Smooth muscle cell (in vitro differentiated cells): Measurements from ENCODE around the gene CXXC5. TPM values are rescaled to one million over a fixed set of nuclear protein-coding genes. Genes with fewer than 3 reads are reported as not detected.
"Not testable (repeated sequence)": the region's sequence is repeated elsewhere in the genome, so short reads cannot be mapped to it uniquely, and the experiment has no call there.

Experiments
- DNase-seq: peaks from one replicate; lab custom pipeline; 2025; ENCODE audit not compliant: unreplicated experiment; lab: John Stamatoyannopoulos, UW
- H2AFZ ChIP-seq: fragments of 200-600 bp; sonication (generic); 2 replicates; pipeline ENCODE4 v1.6.0; 2016; ENCODE audit warnings: antibody characterized with exemption, low read depth, mild to moderate bottlenecking
- H3F3A ChIP-seq: fragments of 200-600 bp; sonication (generic); 2 replicates; pipeline ENCODE4 v1.6.0; 2017; ENCODE audit warnings: antibody characterized with exemption, low read depth
- H3K27ac ChIP-seq: fragments of 200-600 bp; sonication (generic); 2 replicates; pipeline ENCODE4 v1.5.1; 2016; ENCODE audit warnings: low read depth, mild to moderate bottlenecking
- H3K27me3 ChIP-seq: fragments of 200-600 bp; sonication (generic); 2 replicates; pipeline ENCODE4 v1.6.1; 2016; ENCODE audit warnings: low read depth, mild to moderate bottlenecking
- H3K36me3 ChIP-seq: fragments of 200-600 bp; sonication (generic); 2 replicates; pipeline ENCODE4 v1.5.1; 2016; ENCODE audit warnings: low read depth
- H3K4me1 ChIP-seq: fragments of 200-600 bp; sonication (generic); 2 replicates; pipeline ENCODE4 v1.5.1; 2016; ENCODE audit warnings: low read depth
- H3K4me2 ChIP-seq: fragments of 200-600 bp; sonication (generic); 2 replicates; pipeline ENCODE4 v1.6.0; 2016; ENCODE audit warnings: mild to moderate bottlenecking
- H3K4me3 ChIP-seq: fragments of 200-600 bp; sonication (generic); 2 replicates; pipeline ENCODE4 v1.5.1; 2016; ENCODE audit warnings: mild to moderate bottlenecking
- H3K79me2 ChIP-seq: fragments of 200-600 bp; sonication (generic); 2 replicates; pipeline ENCODE4 v1.6.0; 2016; ENCODE audit warnings: low read depth, mild to moderate bottlenecking
- H3K9ac ChIP-seq: fragments of 200-600 bp; sonication (generic); 2 replicates; pipeline ENCODE4 v1.6.0; 2016; ENCODE audit warnings: low read depth
- H3K9me3 ChIP-seq: fragments of 200-600 bp; sonication (generic); replicated peaks from 2 replicates; pipeline ENCODE4 v1.5.1; 2016; ENCODE audit warnings: low read depth
- H4K20me1 ChIP-seq: fragments of 200-600 bp; sonication (generic); 2 replicates; pipeline ENCODE4 v1.6.0; 2016; ENCODE audit warnings: low read depth
- WGBS: methylation state at CpG from one replicate; pipeline ENCODE4 v1.1.7; 2016; ENCODE audit warnings: low lambda C conversion rate; 5-methylcytosine and 5-hydroxymethylcytosine counted together
- polyA plus RNA-seq: library from polyadenylated mRNA; unstranded; fragments of >200 nt; fragmentation: Nextera tagmentation; extraction: Ambion mirVana; gene quantifications from 2 replicates; pipeline ENCODE4 v1.2.1, GENCODE V29; 2016
- total RNA-seq: library from RNA; depleted of rRNA; stranded (reverse); fragments of >200 nt; gene quantifications from 2 replicates; pipeline ENCODE4 v1.2.3, GENCODE V29; 2014
- TF ChIP-seq, protein P1 (sequence below): fragments of 200-600 bp; sonication (generic); IDR thresholded peaks from 2 replicates; pipeline ENCODE4 v1.5.1; 2017; ENCODE audit warnings: borderline replicate concordance, mild to moderate bottlenecking, antibody characterized with exemption; ENCODE audit not compliant: insufficient read depth, poor library complexity, severe bottlenecking

CXXC5 gene
- total RNA-seq: 85.5 and 103 TPM in 2 replicates
- 139 and 175 TPM in 2 replicates for polyA plus RNA-seq

DNA sequence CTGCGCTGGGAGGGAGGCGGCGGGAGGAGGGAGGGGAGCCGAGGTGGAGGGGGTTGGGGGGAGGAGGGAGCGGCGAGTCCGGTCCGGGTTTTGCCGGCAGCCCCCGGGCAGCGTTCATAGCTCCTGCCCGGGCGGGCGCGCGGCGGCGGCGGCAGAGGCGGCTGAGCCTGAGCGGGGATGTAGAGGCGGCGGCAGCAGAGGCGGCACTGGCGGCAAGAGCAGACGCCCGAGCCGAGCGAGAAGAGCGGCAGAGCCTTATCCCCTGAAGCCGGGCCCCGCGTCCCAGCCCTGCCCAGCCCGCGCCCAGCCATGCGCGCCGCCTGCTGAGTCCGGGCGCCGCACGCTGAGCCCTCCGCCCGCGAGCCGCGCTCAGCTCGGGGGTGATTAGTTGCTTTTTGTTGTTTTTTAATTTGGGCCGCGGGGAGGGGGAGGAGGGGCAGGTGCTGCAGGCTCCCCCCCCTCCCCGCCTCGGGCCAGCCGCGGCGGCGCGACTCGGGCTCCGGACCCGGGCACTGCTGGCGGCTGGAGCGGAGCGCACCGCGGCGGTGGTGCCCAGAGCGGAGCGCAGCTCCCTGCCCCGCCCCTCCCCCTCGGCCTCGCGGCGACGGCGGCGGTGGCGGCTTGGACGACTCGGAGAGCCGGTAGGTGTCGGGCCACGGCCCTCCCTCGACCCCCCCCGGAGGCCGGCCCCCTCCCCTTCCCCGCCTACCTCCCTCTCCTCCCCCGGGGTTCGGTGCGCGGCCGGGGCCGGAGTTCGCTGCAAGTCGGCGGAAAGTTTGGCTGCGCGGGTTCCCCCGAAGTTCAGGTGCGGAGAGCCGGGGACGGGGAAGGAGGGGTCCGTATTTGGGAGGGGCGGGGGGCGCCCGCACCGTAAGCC, at the start of gene CXXC5:
Gene CXXC5, plus strand, starts transcription at position 145 of the 877 bp plus-strand sequence. CDS start 32,175 bp downstream, outside the sequence.
- H3K27me3 ChIP-seq: no peaks in the 10 kb centered on the region
- peak within 1 kb of the TSS; percentile 97 for H3K4me2 ChIP-seq
- H3F3A ChIP-seq: peaks cover 19% of the 10 kb centered on the region
- H3K27ac ChIP-seq: peak within 1 kb of the TSS; percentile 99
- H3K9ac ChIP-seq: peak within 1 kb of the TSS; percentile 88
- TF ChIP-seq, protein P1, sequence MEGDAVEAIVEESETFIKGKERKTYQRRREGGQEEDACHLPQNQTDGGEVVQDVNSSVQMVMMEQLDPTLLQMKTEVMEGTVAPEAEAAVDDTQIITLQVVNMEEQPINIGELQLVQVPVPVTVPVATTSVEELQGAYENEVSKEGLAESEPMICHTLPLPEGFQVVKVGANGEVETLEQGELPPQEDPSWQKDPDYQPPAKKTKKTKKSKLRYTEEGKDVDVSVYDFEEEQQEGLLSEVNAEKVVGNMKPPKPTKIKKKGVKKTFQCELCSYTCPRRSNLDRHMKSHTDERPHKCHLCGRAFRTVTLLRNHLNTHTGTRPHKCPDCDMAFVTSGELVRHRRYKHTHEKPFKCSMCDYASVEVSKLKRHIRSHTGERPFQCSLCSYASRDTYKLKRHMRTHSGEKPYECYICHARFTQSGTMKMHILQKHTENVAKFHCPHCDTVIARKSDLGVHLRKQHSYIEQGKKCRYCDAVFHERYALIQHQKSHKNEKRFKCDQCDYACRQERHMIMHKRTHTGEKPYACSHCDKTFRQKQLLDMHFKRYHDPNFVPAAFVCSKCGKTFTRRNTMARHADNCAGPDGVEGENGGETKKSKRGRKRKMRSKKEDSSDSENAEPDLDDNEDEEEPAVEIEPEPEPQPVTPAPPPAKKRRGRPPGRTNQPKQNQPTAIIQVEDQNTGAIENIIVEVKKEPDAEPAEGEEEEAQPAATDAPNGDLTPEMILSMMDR: no peak
- H2AFZ ChIP-seq: no peak within 1 kb of the TSS
- H3K9me3 ChIP-seq: no peaks in the 10 kb centered on the region
- peaks cover 45% of the 10 kb centered on the region for H4K20me1 ChIP-seq
- DNase-seq: peak; percentile 62
- H3K36me3 ChIP-seq: no peaks in the 10 kb centered on the region
- H3K4me3 ChIP-seq: peak within 1 kb of the TSS; percentile 95
- under 1% methylated on average over 18 of the region's 106 CpGs for WGBS
- peaks cover 50% of the 10 kb centered on the region for H3K79me2 ChIP-seq
- H3K4me1 ChIP-seq: peaks cover 35% of the 10 kb centered on the region

DNA sequence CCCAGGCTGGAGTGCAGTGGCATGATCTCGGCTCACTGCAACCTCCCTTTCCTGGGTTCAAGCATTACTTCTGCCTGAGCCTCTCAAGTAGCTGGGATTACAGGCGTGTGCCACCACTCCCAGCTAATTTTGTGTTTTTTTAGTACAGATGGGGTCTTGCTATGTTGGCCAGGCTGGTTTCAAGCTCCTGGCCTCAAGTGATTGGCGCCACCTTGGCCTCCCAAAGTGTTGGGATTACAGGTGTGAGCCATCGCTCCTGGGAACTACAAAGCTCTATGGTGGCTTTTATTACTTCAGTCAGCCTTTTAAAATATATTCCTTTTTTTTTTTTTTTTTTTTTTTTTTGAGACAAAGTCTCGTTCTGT, 49.6 kb upstream of the CXXC5 start:
- not testable (repeated sequence) for H2AFZ ChIP-seq, H3K27me3 ChIP-seq, H3F3A ChIP-seq, H3K4me3 ChIP-seq, H3K4me2 ChIP-seq, H3K27ac ChIP-seq, H3K9ac ChIP-seq, H3K4me1 ChIP-seq, H3K9me3 ChIP-seq, DNase-seq
- H4K20me1 ChIP-seq: peaks cover 96% of the 10 kb centered on the region
- H3K79me2 ChIP-seq: peaks cover 92% of the 10 kb centered on the region
- H3K36me3 ChIP-seq: peaks cover 12% of the 10 kb centered on the region
- WGBS: 96% methylated on average over 5 of the region's 5 CpGs

DNA sequence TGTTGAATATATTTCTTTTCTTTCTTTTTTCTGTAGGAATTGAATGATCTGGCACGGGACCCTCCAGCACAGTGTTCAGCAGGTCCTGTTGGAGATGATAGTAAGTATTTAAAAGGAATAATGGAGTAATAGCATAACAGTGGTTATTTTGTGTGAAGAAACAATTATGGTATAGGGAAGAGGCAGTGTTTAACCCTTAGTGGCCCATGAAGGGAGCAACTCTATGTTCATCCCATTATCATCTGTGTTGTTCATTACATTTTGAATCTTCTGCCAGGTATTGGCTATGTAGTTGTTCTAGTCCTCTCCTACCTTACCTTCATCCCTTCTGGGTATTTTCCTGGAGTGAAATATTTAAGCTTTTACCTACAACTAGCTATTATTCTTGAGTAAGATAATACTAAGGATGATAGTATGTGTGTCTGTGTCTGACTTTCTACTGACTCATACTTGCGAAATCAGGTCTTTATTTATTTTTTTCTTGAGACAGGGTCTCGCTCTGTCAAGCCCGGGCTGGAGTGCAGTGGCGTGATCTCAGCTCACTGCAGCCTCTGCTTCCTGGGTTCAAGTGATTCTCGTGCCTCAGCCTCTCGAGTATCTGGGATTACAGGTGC, 47.7 kb upstream of the CXXC5 start:
- Histone ChIP-seq H3F3A (no peaks in the 10 kb centered on the region), H3K4me2 (peak overlapping the region; percentile 35), H3K79me2 (peaks cover 89% of the 10 kb centered on the region), H2AFZ (no peak overlapping the region), H3K4me3 (no peak overlapping the region), H3K36me3 (peaks cover 15% of the 10 kb centered on the region), H3K27me3 (no peaks in the 10 kb centered on the region), H3K9ac (no peak overlapping the region), H3K9me3 (no peaks in the 10 kb centered on the region), H4K20me1 (peaks cover 94% of the 10 kb centered on the region), H3K27ac (peak overlapping the region; percentile 81), H3K4me1 (peaks cover 4% of the 10 kb centered on the region)
- TF ChIP-seq, protein P1: no peak
- 64% methylated on average over 7 of the region's 7 CpGs for WGBS
- no peak for DNase-seq

DNA sequence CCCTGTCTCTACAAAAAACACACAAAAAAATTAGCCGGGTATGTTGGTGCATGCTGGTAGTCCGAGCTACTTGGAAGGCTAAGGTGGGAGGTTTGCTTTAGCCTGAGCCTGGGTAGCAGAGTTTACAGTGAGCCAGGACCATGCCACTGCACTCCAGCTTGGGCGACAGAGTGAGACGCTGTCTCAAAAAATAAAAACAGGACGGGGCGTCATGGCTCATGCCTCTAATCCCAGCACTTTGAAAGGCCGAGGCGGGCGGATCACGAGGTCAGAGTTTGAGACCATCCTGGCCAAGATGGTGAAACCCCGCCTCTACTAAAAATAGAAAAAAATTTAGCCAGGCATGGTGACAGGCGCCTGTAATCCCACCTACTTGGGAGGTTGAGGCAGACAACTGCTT, 46.7 kb upstream of the CXXC5 start:
- Histone ChIP-seq H3F3A (no peaks in the 10 kb centered on the region), H3K27me3 (no peaks in the 10 kb centered on the region), H3K4me1 (peaks cover 4% of the 10 kb centered on the region), H3K79me2 (peaks cover 88% of the 10 kb centered on the region), H3K9ac (no peak overlapping the region), H3K27ac (peak overlapping the region; percentile 81), H3K36me3 (peaks cover 15% of the 10 kb centered on the region), H3K9me3 (no peaks in the 10 kb centered on the region), H3K4me3 (no peak overlapping the region), H3K4me2 (no peak overlapping the region), H4K20me1 (peaks cover 88% of the 10 kb centered on the region), H2AFZ (no peak overlapping the region)
- TF ChIP-seq, protein P1: no peak
- DNase-seq: no peak
- WGBS: 94% methylated on average over 12 of the region's 12 CpGs

DNA sequence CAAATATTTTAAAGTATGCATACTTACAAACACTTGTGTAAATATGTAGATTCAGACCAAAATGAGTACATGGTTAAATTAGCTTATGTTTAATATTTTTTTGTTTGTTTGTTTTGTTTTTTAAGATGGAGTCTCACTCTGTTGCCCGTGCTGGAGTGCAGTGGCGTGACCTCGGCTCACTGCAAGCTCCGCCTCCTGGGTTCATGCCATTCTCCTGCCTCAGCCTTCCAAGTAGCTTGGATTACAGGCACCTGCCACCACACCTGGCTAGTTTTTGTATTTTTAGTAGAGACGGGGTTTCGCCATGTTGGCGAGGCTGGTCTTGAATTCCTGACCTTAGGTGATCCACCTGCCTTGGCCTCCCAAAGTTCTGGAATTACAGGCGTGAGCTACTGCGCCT, 46.2 kb upstream of the CXXC5 start:
- DNase-seq, H3K9ac ChIP-seq, H2AFZ ChIP-seq, H3K27me3 ChIP-seq, H3K4me1 ChIP-seq, H3K4me2 ChIP-seq, H3K4me3 ChIP-seq, H3K27ac ChIP-seq, H3K9me3 ChIP-seq, H3F3A ChIP-seq: not testable (repeated sequence)
- H3K79me2 ChIP-seq: peaks cover 88% of the 10 kb centered on the region
- H4K20me1 ChIP-seq: peaks cover 89% of the 10 kb centered on the region
- 91% methylated on average over 9 of the region's 9 CpGs for WGBS
- peaks cover 15% of the 10 kb centered on the region for H3K36me3 ChIP-seq
